GM23248 (cell line): ENCODE results near the gene ANKRD53.

ENCODE experiments used
- EZH2 ChIP-seq: fragments of 200-600 bp; sonication (generic); IDR thresholded peaks from 2 replicates; pipeline ENCODE4 v1.6.1; 2018; ENCODE audit warnings: antibody characterized with exemption, mild to moderate bottlenecking; ENCODE audit not compliant: insufficient read depth, poor library complexity, severe bottlenecking
- EZH2phosphoT487 ChIP-seq: fragments of 200-600 bp; sonication (generic); IDR thresholded peaks from 2 replicates; pipeline ENCODE4 v1.6.1; 2018; ENCODE audit warnings: antibody characterized with exemption, moderate library complexity, mild to moderate bottlenecking, low read depth; ENCODE audit not compliant: insufficient read depth

- no peak for TF ChIP-seq EZH2phosphoT487
- no peak for TF ChIP-seq EZH2
Observed at GRCh38 chr2:70956141-70956540, 22.3 kb upstream of the ANKRD53 start.
